ENCODE measurements around the gene ZNF236.

DNA sequence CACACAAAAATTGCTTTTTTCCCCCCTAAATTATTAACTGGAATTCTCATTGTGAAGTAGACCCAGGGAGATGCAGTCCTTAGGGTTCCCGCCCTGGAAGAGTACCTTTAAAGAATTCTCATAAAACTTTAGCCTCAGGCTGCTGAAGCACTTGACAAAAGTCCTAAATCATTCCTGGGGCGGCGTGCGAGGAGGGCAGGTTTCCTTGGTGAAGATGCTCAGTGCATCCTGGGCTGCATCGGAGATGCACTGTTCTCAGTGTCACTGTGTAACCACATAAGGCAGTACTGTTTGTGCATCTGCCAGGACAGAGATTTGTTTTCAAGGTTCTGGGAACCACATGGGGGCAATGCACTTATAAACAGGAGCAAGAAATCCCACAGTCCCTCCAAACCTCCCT lies 62.6 kb downstream of the ZNF236 start:
- TF ChIP-seq CTCF (conservative IDR thresholded peaks at IDR 0.05; ENCODE audit: low read length) (no peak), EZH2phosphoT487 (IDR thresholded peaks at IDR 0.05; ENCODE audit: borderline replicate concordance, low read depth, low read length) (no peak)
